ENCODE data around the gene COX10.
"Not testable (repeated sequence)": the region's sequence is repeated elsewhere in the genome, so short reads cannot be mapped to it uniquely, and the experiment has no call there.

Gene COX10

DNA sequence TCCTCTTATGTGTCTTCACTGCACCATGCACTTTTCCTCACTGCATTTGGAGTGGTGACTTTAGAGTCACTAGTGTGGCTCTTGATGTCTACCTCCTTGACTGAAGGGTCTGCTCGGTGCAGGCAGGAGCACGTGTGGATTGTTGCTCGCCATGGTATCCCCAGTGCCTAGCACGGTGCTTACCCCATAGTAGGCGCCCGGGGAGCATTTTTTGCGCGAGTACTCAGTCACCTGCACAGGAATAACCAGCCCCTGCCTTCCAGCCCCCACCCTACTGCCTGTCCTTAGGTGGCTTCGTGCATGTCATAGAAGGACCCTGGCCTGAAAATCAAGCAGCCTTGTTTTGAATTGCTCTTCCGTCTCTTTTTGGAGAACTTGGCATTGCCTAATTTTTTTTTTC, 136.1 kb downstream of the COX10 start:
- DNase-seq (ENCODE audit: low read depth in 3 of 3): no peak

DNA sequence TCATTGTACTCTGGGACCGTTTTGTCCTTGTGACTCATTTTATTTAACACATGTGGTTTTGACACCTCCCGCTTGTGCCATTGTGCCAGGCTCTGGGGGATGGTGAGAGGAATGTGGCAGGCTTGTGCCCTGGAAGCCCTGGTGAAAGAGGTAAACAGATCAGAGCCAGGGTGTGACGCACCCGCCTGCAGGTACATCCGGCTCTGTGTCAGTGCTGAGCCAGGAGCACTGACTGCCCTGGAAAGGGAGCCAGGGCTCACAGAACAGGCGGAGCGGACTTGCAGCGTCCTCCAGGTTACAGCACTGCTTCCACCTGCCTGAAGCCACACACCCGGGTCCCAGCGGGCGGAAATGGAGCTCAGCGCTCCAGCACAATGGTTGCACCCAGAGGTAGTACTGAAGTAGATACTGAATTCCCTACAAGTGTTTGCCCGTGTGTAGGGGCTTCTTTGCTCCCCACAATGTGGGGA, 136.7 kb downstream of the COX10 start:
- peak in 1 of 3 experiments; percentile 50 for DNase-seq (ENCODE audit: low read depth in 3 of 3)

DNA sequence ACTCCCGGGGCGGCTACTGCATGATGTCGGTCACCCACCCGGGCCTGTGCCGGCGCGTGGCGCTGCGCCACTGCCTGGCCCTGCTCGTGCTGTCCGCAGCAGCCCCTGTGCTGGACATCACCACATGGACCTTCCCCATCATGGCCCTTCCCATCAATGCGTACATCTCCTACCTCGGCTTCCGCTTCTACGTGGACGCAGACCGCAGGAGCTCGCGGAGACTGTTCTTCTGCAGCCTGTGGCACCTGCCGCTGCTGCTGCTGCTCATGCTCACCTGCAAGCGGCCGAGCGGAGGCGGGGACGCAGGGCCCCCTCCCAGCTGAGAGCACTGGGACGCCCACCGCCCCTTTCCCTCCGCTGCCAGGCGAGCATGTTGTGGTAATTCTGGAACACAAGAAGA, 137.6 kb downstream of the COX10 start:
- DNase-seq (ENCODE audit: low read depth in 3 of 3): no peak

DNA sequence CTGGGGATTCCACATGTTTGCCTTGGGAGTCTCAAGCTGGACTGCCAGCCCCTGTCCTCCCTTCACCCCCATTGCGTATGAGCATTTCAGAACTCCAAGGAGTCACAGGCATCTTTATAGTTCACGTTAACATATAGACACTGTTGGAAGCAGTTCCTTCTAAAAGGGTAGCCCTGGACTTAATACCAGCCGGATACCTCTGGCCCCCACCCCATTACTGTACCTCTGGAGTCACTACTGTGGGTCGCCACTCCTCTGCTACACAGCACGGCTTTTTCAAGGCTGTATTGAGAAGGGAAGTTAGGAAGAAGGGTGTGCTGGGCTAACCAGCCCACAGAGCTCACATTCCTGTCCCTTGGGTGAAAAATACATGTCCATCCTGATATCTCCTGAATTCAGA, 138.5 kb downstream of the COX10 start:
- DNase-seq (ENCODE audit: low read depth in 3 of 3): no peak

DNA sequence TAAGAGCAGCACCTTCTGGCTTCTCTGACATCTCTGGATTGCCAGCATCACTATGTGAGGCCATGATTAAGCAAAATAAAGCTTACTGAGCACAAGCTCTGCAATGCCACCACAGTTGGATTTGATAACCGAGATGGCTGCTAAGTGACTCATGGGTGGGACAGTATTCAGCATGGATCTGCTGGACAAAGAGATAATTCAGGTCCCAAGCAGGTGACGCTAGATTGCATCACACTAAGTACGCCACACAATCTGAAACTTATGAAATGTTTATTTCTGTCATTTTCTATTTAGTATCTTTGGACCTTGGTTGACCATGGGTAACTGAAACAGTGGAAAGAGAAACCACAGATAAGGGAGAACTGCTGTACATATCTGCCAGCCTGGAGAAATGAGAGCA, 139.9 kb downstream of the COX10 start:
- DNase-seq (ENCODE audit: low read depth in 3 of 3): no peak

DNA sequence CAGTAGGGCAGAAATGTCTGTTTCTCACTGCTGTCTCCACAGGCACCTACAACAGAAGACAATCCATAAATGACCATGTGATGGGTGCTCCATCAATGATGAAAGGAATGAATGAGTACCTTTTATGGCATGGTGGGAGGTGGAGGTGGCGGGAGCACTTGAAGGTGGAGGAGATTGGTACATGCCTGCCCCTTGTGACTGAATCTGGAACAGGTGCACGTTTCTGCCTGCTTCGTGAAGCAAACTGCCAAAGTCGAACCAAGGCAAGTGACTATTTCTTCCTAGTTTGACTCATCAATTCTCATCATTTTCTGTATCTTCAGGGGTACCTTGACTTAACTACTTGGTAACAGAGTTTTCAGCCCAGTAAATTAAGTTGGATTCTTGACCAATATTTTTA, 141.9 kb downstream of the COX10 start:
- no peak for DNase-seq (ENCODE audit: low read depth in 3 of 3)

DNA sequence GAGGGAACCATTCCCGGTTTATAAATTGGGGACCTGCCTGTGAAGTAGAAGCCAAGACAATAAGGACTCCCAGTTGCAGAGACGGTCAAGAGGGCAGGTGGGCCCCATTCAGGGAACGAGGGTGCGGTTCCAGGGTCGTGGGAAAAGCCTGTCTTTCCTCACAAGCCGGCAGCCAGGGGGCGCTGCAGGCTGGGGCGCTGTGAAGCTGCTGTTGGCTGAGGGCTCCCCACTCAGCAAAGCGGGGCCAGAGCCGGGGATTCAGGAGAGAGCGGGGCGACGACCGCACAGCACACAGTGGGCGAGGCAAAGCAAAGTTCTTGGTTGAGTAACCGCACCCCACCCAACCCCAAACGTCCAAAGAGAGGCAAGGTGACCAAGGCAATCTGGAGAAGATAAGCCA, 142.5 kb downstream of the COX10 start:
- DNase-seq (ENCODE audit: low read depth in 3 of 3): no peak

DNA sequence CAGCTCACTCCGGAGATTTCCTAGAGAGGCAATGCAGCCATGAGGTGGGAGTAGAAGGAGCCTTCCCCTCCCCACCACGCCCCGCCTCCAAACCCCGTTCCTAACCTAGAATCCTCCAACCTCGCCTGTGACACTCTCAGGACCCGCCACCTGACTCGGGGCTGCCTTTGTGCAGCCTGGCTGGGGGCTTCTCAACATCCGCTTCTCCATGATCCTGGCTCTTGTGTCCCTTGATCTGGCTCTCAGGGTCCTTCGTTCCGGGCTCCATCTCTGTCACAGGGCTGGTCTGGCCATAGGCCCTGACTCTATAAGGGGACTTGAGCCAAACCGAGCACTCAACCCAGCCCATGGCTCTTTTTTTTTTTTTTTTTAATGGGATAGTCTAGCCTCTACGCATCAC, 143.1 kb downstream of the COX10 start:
- DNase-seq (ENCODE audit: low read depth in 3 of 3): no peak

DNA sequence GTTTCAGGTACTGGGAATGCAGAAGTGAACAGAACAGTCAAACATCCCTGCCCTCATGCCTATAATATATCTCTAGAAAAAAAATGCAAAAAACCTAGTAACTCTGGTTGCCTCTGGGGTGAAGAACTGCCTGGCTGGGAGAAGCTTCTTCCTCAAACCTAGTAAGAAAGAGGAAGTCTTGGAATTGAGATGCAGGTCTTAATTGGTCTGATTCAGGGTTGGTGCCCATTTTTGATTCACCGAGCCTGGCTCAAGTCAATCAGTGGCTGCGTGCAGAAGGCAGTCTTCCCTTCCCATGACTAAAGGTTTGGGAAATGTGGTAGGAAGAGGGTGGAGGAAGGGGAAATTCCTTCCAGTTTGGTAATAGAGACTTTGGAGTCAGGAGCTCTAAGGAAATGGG, 145.0 kb downstream of the COX10 start:
- DNase-seq (ENCODE audit: low read depth in 3 of 3): no peak

DNA sequence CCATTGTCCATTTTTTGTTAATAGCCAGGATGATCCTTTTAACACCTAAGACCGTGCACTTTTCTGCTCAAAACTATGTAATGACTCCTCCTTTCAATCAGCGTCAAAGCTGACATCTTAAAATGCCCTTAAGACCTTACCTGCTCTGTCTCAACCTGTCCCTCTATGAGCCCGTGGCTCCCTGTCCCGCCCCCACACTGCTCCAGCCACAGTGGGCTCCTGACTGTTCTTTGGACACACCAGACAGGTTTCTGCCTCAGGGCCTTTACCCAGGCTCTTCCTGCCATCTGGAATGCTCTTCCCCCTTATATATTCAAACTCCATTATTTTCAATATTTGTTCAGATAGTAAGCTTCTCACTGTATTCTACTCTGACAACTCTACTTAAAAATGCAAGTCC, 153.3 kb downstream of the COX10 start:
- DNase-seq (ENCODE audit: low read depth in 3 of 3): no peak

DNA sequence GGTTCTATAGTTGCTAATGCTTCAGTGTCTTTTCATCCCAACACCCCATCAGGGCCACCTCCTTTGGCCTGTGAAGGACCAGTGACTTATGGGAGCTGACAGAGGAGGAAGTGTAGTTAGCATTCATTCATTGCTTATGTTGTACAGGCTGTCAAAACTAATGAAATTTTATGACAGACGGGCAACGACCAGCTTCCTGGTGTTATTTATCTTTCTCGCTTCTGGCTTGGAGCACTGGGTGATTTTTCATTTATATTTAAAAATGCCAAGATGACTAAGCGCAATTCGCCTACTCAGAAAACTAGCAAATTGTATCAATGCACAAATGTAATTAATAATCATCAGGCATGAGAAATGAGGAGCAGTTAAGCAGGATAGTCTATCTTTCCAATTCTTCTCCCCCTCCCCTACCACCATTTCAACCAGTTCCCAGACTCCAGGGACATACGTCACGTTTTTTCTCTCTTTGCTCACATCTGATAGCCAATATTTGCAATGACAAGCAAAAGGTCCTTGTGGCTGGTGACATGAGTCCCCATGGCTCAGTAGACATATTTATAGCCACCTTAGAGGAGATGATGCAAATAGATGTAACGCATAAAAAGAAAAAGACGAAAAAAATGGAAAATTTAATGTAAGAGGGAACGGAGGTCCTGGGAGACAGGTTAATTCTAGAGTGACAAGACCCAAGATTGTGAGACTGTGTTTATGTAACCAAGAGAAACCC, 156.1 kb downstream of the COX10 start:
- DNase-seq (ENCODE audit: low read depth in 3 of 3): no peak

DNA sequence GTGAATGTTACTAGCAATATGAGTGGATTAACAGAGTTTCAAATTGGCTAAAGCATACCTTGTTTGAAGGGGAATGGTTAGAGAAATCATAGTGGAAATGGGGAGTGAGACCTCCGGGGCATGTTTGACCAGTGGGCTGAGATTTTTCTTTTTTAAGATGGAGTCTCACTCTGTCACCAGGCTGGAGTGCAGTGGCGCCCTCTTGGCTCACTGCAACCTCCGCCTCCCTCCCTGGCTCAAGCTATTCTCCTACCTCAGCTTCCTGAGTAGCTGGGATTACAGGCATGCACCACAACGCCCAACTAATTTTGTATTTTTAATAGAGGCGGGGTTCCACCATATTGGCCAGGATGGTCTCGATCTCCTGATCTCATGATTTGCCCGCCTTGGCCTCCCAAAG, 157.7 kb downstream of the COX10 start:
- DNase-seq (ENCODE audit: low read depth in 3 of 3): no peak

DNA sequence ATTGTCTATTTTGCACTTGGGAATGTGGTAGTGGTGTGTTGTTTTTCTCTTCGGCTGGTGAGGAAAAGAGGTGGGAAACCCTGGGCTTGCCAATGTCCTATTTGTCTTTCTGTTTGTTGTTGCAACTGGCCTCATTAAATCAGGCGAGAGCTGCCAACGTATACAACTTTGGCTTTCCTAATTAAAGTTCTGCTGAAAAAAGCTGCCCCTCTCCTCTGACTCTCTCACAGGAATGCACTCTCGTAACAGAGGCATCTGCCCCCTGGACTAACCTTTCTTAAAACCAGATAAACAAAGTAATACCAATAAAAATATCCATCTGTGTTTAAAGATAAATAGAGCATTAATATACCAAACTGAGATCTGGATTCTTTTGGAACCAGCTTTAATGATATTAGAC, 159.6 kb downstream of the COX10 start:
- DNase-seq (ENCODE audit: low read depth in 3 of 3): no peak

DNA sequence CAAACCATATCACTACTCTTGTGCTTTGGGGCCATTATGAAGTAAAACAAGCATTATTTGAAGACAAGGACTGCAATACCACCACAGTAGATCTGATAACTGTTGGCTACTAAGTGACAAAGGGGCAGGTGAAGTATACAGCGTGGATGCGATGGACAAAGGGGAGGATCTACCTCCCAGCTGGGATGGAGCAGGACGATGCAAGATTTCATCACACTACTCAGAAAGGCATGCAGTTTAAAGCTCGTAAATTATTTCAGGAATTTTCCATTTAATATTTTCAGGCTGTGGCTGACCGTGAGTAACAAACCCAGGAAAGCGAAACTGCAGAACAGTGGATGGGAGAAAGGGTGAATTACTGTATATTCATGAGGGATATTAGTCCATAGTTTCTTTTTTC, 161.9 kb downstream of the COX10 start:
- DNase-seq (ENCODE audit: low read depth in 3 of 3): not testable (repeated sequence)

DNA sequence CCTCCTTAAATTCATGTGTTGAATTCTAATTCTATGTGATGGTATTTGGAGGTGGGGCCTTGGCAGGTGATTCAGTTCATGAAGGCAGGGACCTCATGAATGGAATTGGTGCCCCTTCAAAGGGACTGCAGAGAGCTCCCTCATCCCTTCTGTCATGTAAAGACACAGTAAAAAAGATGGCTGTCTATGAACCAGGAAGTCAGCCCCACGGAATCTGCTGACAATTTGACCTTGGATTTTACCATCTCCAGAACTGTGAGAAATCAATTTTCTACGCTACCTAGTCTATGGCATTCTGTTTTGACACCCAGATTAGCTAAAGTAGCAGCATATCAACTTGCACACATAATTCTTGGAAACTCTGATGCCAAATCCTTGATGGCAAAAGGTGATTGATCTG, 165.7 kb downstream of the COX10 start:
- not testable (repeated sequence) for DNase-seq (ENCODE audit: low read depth in 3 of 3)

DNA sequence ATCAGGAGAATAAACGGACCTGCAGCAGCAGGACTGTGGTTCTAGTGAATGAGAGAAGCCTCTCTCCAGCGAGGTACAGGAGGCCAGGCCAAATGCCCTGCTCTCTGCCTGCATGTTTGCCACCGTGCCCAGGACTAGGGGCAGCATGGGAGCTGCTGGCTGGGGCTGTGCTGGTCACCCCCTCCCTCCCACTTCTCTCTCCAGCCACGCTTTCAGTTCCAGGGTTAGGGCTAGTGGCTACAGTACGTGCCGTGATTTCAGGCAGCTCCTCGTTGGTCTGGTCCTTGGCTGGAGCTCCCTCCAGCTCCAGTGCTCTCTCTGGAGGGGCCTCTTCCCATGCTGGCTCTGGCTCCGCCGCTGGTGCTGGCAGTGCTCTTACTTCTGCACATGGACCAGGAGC, 166.7 kb downstream of the COX10 start:
- not testable (repeated sequence) for DNase-seq (ENCODE audit: low read depth in 3 of 3)

DNA sequence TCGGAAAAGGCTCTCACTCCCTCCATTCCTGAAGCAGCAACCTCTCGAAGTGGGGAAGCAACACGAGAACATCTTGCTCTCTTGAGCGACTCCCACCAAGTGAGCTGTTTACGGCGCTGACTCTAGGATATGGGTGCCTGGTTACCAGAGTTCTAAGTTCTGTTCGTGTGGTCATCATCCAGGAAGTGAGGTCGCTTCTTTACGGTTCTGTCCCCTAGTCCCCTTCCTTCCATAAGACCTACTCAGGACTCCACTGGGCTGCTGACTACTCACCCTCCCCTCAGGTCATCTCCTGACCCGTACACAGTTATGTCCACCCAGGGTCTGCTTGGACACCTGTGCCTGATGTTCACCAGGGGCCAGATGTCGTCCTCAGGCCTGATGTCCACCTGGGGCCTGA, 167.5 kb downstream of the COX10 start, which contains the start of gene CDRT15:
Gene CDRT15, minus strand, starts transcription at position 101 of the 400 bp plus-strand sequence. Its CDS starts 29 bp downstream, at position 72.
- not testable (repeated sequence) for DNase-seq (ENCODE audit: low read depth in 3 of 3)

DNA sequence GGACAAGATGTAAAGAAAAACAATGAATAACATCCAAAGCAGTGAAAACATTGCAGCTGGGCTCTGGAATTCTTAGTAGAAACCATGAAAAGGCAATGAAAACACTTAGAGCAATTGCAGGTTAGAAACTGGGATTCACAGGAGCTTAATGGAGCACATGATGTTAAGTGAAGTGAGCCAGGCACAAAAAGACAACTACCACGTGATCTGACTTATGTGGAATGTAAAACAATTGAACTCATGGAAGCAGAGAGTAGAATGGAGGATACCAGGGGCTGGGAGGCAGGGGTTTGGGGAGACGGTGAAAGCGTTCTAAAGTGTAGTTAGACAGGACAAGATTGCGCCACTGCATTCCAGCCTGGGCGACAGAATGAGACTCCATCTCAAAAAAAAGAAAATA, 170.0 kb downstream of the COX10 start:
- not testable (repeated sequence) for DNase-seq (ENCODE audit: low read depth in 3 of 3)

DNA sequence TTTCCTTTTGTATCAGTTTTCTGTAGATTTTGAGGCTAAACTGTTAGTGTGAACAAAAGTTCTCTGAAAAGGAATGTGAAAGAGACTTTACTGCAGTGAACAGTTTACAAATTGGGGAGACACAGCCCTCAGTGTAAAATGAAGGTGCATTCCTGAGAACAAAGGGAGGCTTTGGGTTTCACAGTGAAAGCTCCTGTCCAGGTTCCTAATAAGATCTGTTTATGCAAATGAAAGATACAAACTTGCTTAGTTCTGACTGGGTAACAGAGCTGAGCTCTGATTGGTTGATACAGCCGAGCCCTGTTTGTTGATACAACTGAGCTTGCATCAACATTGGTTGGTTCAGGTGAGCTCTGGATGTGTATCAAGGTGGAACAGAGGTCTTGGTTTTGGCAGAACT, 175.7 kb downstream of the COX10 start:
- no peak for DNase-seq (ENCODE audit: low read depth in 3 of 3)

DNA sequence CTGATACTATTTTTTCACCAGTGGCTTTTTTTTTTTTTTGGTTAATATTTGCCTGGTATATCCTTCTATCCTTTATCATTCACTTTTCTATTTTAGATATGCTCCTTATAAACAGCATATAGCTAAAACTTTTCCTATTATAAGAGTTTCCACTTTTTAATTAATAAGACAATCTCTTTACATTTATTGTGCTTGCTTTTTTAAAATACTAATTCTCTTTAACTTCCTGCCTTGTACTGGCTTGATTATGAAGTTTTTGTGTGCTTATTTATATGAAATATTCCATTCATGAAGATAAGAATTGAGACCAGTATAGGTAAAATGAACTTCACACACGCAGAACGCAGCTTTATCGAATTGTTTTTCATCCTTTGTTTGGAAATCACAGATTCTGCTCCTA, 176.3 kb downstream of the COX10 start:
- no peak for DNase-seq (ENCODE audit: low read depth in 3 of 3)

Measured in stimulated activated CD4-positive, alpha-beta T cell treated with anti-CD3 and anti-CD28 coated beads, TNF-alpha, amount 100 ng/mL, for 4 hours (primary cell).